Skeletal muscle tissue (tissue), 4 donors: ENCODE results near the gene LBHD2. TPM values are rescaled to one million over a fixed set of nuclear protein-coding genes. Genes with fewer than 3 reads are reported as not detected.
"Not testable (repeated sequence)": the region's sequence is repeated elsewhere in the genome, so short reads cannot be mapped to it uniquely, and the experiment has no call there.

ENCODE experiments used
- H3K27ac ChIP-seq: one replicate; pipeline ENCODE4 v1.7.0; 2013; ENCODE audit warnings: mild to moderate bottlenecking, low read depth, low read length, inconsistent platforms
- H3K27me3 ChIP-seq, 3 donors: one replicate each; pipeline ENCODE4 v1.7.0; 2013; ENCODE audit warnings: low read length in 3 of 3; ENCODE audit not compliant: control insufficient read depth in 3 of 3, insufficient read depth in 3 of 3
- H3K36me3 ChIP-seq, 3 donors: one replicate each; pipeline ENCODE4 v1.7.0; 2013; ENCODE audit warnings: low read length in 3 of 3; ENCODE audit not compliant: control insufficient read depth in 3 of 3, insufficient read depth in 3 of 3
- H3K4me1 ChIP-seq, 3 donors: one replicate each; pipeline ENCODE4 v1.7.0; 2013; ENCODE audit warnings: low read length in 3 of 3, mild to moderate bottlenecking in 3 of 3; ENCODE audit not compliant: control insufficient read depth in 3 of 3, insufficient read depth in 3 of 3
- H3K4me3 ChIP-seq, 3 donors: one replicate each; pipeline ENCODE4 v1.7.0; 2013; ENCODE audit warnings: low read length in 3 of 3
- H3K9ac ChIP-seq, 3 donors: one replicate each; pipeline ENCODE4 v1.7.0; 2013; ENCODE audit warnings: low read length in 3 of 3, mild to moderate bottlenecking in 3 of 3, moderate library complexity in 2 of 3, low read depth in 1 of 3
- H3K9me3 ChIP-seq, 3 donors: one replicate each; pipeline ENCODE4 v1.7.0; 2013; ENCODE audit warnings: low read length in 3 of 3; ENCODE audit not compliant: control insufficient read depth in 3 of 3
- total RNA-seq: library from RNA; depleted of rRNA; stranded (reverse); fragments of >200 nt; gene quantifications from one replicate; pipeline ENCODE4 v1.2.3, GENCODE V29; 2014
- donor health status: Osteomylitis.

LBHD2 gene
- total RNA-seq, 1 donor from 2014 or later = not detected

DNA sequence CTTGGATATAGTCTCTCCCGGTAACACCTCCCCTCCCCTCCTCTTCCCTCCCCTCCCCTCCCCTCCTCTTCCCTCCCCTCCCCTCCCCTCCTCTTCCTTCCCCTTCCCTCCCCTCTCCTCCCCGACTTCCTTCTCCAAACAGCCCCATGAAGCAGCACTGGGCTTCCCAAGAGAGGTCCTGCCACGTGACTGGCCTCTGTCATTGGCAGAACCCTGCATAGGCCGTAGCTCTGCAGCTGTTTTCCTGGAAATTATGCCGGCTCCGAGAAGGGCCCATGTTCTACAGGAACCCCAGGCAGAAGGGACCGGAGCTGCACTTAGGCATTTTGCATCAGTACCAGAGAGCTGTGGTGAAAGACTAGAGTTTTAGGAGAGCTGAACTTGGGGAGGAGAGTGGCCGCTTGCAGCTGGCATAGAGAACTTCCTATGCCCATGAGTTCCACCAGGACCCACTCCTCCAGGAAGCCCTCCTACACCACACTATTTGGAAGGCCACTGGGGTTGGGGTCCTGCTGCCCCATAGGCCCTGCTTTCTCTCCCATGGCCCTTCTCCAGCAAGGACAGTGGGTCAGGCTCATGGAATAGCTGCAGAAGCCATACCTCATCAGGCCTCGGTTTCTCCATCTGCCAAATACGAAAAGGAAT, 34.1 kb downstream of the LBHD2 start:
- no peaks in the 10 kb centered on the region for H3K36me3 ChIP-seq
- H3K27ac ChIP-seq = peak overlapping the region; percentile 90
- peak overlapping the region; percentile 45 to 51 (median 50) for H3K9ac ChIP-seq
- H3K4me3 ChIP-seq = peak overlapping the region in 1 of 3 donors; percentile 27
- no peaks in the 10 kb centered on the region for H3K9me3 ChIP-seq
- H3K4me1 ChIP-seq = peaks cover 37 to 40% (median 38%) of the 10 kb centered on the region in 3 donors
- H3K27me3 ChIP-seq = no peaks in the 10 kb centered on the region

- peak overlapping the region; percentile 90 for H3K27ac ChIP-seq
- H3K9me3 ChIP-seq = no peaks in the 10 kb centered on the region
- no peaks in the 10 kb centered on the region for H3K36me3 ChIP-seq
- H3K27me3 ChIP-seq = no peaks in the 10 kb centered on the region
- H3K4me1 ChIP-seq = peaks cover 37 to 42% (median 39%) of the 10 kb centered on the region in 3 donors
- H3K9ac ChIP-seq = peak overlapping the region; percentile 45 to 51 (median 50)
- H3K4me3 ChIP-seq = no peak overlapping the region
These were observed 34.8 kb downstream of the LBHD2 start for GRCh38 chr14:103118663-103119404.

GRCh38 chr14:103119527-103119926, 35.5 kb downstream of the LBHD2 start:
- not testable (repeated sequence) for H3K27ac ChIP-seq, H3K4me3 ChIP-seq, H3K9me3 ChIP-seq, H3K9ac ChIP-seq, H3K27me3 ChIP-seq, H3K36me3 ChIP-seq
- H3K4me1 ChIP-seq = peaks cover 44 to 47% (median 46%) of the 10 kb centered on the region in 3 donors

DNA sequence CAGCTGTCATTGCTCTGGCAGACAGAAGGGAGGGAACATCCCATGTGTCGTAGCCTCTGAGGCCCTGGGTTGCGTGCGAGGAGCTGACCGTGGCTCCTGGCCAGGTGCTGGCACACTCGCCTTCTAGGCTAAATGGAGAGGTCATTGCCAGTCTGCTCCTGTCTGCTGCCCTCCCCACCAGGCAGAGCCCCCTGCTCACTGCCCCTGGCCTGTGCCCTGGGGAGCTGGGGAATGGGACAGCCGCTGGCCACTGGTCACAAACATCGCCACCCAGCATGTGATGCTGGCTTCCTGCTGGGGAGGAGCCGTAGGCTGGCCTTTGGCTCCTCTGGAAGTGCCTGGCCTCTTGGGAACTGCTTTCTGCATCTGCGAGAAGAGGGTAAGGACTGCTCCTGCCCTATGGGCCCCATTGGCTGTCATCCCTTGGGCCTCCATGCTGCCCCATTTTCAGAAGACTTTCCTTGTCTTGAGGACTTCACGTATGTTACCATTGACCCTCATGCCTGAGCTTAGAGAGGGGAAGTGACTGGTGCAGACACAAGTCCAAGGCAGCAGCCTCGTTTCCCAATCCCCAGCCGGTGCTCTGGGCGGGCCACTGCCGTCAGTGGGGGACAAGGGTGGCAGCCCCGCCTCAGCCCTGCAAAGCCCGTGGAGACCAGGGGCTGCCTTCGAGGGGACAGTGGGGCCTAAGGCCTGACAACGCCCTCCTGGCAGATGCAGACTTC, 37.3 kb downstream of the LBHD2 start:
- Histone ChIP-seq H3K27me3 (no peaks in the 10 kb centered on the region), H3K36me3 (no peaks in the 10 kb centered on the region), H3K9me3 (no peaks in the 10 kb centered on the region), H3K4me1 (peaks cover 61 to 64% (median 63%) of the 10 kb centered on the region in 3 donors), H3K27ac (peak overlapping the region; percentile 88), H3K4me3 (peak overlapping the region in 2 of 3 donors; percentile 22 to 35), H3K9ac (peak overlapping the region in 2 of 3 donors; percentile 16 to 53)

DNA sequence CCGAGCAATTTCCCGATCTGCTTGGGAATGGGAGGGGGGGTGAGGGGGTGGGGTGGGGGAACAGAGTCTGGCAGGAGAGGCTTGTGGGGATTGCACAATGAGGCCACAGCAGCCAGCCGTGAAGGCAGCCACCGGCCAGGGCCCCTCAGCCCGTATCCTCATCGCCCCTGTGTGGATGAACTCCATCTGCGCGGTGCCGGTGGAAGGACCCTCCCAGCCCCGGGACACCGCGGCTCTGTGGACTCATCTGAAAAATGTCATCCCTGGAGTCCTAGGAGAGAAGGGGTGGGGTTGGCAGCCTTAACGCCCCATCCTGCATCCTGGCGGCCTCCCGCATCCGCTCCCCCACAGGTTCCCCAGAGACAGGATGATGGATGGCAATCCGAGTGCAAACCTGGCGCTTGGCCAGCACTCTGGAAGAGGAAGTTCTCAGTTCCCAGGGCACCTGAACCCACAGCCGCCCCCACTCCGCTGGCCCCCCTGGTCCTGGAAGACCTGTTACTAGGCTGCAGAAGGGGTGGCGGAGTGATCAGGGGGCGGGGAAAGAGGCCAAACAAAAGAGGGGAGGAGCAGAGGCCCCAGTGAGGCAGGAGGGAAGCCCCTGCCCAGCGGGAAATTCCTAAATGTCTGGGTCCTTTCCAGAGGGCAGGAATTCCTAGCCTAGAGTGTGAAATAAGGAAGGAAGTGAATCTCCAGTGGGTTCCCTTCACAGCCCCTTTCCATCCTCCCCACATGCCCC, 38.0 kb downstream of the LBHD2 start:
- peak overlapping the region in 2 of 3 donors; percentile 33 to 53 for H3K9ac ChIP-seq
- no peaks in the 10 kb centered on the region for H3K36me3 ChIP-seq
- H3K4me3 ChIP-seq = peak overlapping the region; percentile 19 to 77 (median 43)
- H3K9me3 ChIP-seq = no peaks in the 10 kb centered on the region
- H3K27ac ChIP-seq = peak overlapping the region; percentile 88
- no peaks in the 10 kb centered on the region for H3K27me3 ChIP-seq
- peaks cover 67 to 70% (median 69%) of the 10 kb centered on the region in 3 donors for H3K4me1 ChIP-seq

- Histone ChIP-seq H3K4me3 (peak overlapping the region; percentile 43 to 77 (median 46)), H3K36me3 (no peaks in the 10 kb centered on the region), H3K9ac (peak overlapping the region; percentile 51 to 69 (median 59)), H3K4me1 (peaks cover 71 to 73% (median 72%) of the 10 kb centered on the region in 3 donors), H3K27me3 (no peaks in the 10 kb centered on the region), H3K9me3 (no peaks in the 10 kb centered on the region), H3K27ac (peak overlapping the region; percentile 88)
These were observed 38.6 kb downstream of the LBHD2 start for GRCh38 chr14:103122585-103122946.

- Histone ChIP-seq H3K9me3 (no peaks in the 10 kb centered on the region), H3K27me3 (no peaks in the 10 kb centered on the region), H3K4me3 (peak within 1 kb of the TSS; percentile 55 to 77 (median 67)), H3K36me3 (peaks cover 0 to 3% (median under 1%) of the 10 kb centered on the region in 3 donors), H3K27ac (peak within 1 kb of the TSS; percentile 88), H3K4me1 (peaks cover 74 to 75% (median 75%) of the 10 kb centered on the region in 3 donors), H3K9ac (peak within 1 kb of the TSS; percentile 65 to 85 (median 76))
These were observed 39.1 kb downstream of the LBHD2 start, which contains the start of gene TNFAIP2 for GRCh38 chr14:103122947-103123633. TSS of gene TNFAIP2 (plus strand) at chr14:103123461. CDS start at chr14:103126458, 2,997 bp downstream.

GRCh38 chr14:103123634-103124500, 39.9 kb downstream of the LBHD2 start:
- Histone ChIP-seq H3K4me3 (peak overlapping the region; percentile 55 to 77 (median 67)), H3K9ac (peak overlapping the region; percentile 65 to 85 (median 76)), H3K4me1 (peaks cover 74 to 75% (median 75%) of the 10 kb centered on the region in 3 donors), H3K36me3 (peaks cover 3% of the 10 kb centered on the region in 3 donors), H3K9me3 (no peaks in the 10 kb centered on the region), H3K27me3 (no peaks in the 10 kb centered on the region), H3K27ac (peak overlapping the region; percentile 88)
